Neural cell (in vitro differentiated cells): ENCODE data around the gene OTULINL. TPM values are rescaled to one million over a fixed set of nuclear protein-coding genes. Genes with fewer than 3 reads are reported as not detected.

ENCODE experiments used
- H2AFZ ChIP-seq: fragments of 200-600, 300-800 bp; sonication (generic), shearing (Covaris generic); 2 replicates; pipeline ENCODE4 v1.6.0; 2014; ENCODE audit warnings: low read depth, mild to moderate bottlenecking, antibody characterized with exemption, low read length, moderate library complexity
- H3F3A ChIP-seq: fragments of 200-600 bp; shearing (Covaris generic); 2 replicates; pipeline ENCODE4 v1.6.1; 2016; ENCODE audit warnings: mild to moderate bottlenecking, moderate library complexity, mixed read lengths, antibody characterized with exemption, low read length; ENCODE audit not compliant: insufficient read depth, poor library complexity, severe bottlenecking
- H3K27ac ChIP-seq: fragments of 200-600, 300-800 bp; sonication (generic), shearing (Covaris generic); 2 replicates; pipeline ENCODE4 v1.5.1; 2014; ENCODE audit warnings: mild to moderate bottlenecking, low read length, moderate library complexity
- H3K27me3 ChIP-seq: fragments of 300-800, 200-600 bp; sonication (generic), shearing (Covaris generic); 2 replicates; pipeline ENCODE4 v1.6.0; 2014; ENCODE audit warnings: mild to moderate bottlenecking, low read depth, low read length, moderate library complexity; ENCODE audit not compliant: insufficient read depth
- H3K36me3 ChIP-seq: fragments of 300-800, 200-600 bp; sonication (generic), shearing (Covaris generic); 2 replicates; pipeline ENCODE4 v1.5.1; 2014; ENCODE audit warnings: mild to moderate bottlenecking, antibody characterized with exemption, low read length, moderate library complexity; ENCODE audit not compliant: insufficient read depth
- H3K4me2 ChIP-seq: fragments of 300-800, 200-600 bp; sonication (generic), shearing (Covaris generic); 2 replicates; pipeline ENCODE4 v1.6.0; 2014; ENCODE audit warnings: mild to moderate bottlenecking, low read length
- H3K4me3 ChIP-seq: fragments of 300-800, 200-600 bp; sonication (generic), shearing (Covaris generic); 2 replicates; pipeline ENCODE4 v1.5.1; 2014; ENCODE audit warnings: mild to moderate bottlenecking, low read length, moderate library complexity
- H3K79me2 ChIP-seq: fragments of 200-600 bp; shearing (Covaris generic); replicated peaks from 2 replicates; pipeline ENCODE4 v1.6.0; 2014; ENCODE audit warnings: mild to moderate bottlenecking, low read length, moderate library complexity; ENCODE audit not compliant: insufficient read depth
- H3K9ac ChIP-seq: fragments of 300-800, 200-600 bp; sonication (generic), shearing (Covaris generic); 2 replicates; pipeline ENCODE4 v1.6.1; 2016; ENCODE audit warnings: mild to moderate bottlenecking, low read length, mixed read lengths
- H3K9me2 ChIP-seq: fragments of 200-600 bp; shearing (Covaris generic); 2 replicates; pipeline ENCODE4 v1.6.1; 2016; ENCODE audit warnings: mild to moderate bottlenecking, low read length, mixed read lengths; ENCODE audit not compliant: insufficient read depth
- H3K9me3 ChIP-seq: fragments of 200-600, 300-800 bp; sonication (generic), shearing (Covaris generic); 2 replicates; pipeline ENCODE4 v1.6.1; 2016; ENCODE audit warnings: mild to moderate bottlenecking, mixed run types, low read length, moderate library complexity, mixed read lengths
- H4K20me1 ChIP-seq: fragments of 200-600 bp; shearing (Covaris generic); 2 replicates; pipeline ENCODE4 v1.6.1; 2016; ENCODE audit warnings: mild to moderate bottlenecking, mixed run types; ENCODE audit not compliant: insufficient read depth
- CTCF ChIP-seq: fragments of 450-650 bp; IDR thresholded peaks from 2 replicates; pipeline ENCODE4 v1.5.1; 2014; ENCODE audit warnings: antibody characterized with exemption, mild to moderate bottlenecking, moderate library complexity; ENCODE audit not compliant: poor library complexity, severe bottlenecking
- EP300 ChIP-seq: fragments of 450-650 bp; conservative IDR thresholded peaks from 2 replicates; pipeline ENCODE4 v1.6.1; 2014; ENCODE audit warnings: antibody characterized with exemption, mild to moderate bottlenecking, moderate library complexity; ENCODE audit not compliant: poor library complexity, severe bottlenecking
- EZH2 ChIP-seq: fragments of 200-600, 300-800 bp; shearing (Covaris generic), sonication (generic); IDR thresholded peaks from 2 replicates; pipeline ENCODE4 v1.6.1; 2014; ENCODE audit warnings: antibody characterized with exemption, low read length, borderline replicate concordance, mild to moderate bottlenecking; ENCODE audit not compliant: insufficient read depth, poor library complexity, severe bottlenecking
- MXI1 ChIP-seq: fragments of 450-650 bp; conservative IDR thresholded peaks from 2 replicates; pipeline ENCODE4 v1.6.1; 2014; ENCODE audit warnings: antibody characterized with exemption, mild to moderate bottlenecking; ENCODE audit not compliant: poor library complexity, severe bottlenecking
- POLR2AphosphoS5 ChIP-seq: IDR thresholded peaks from 2 replicates; pipeline ENCODE4 v1.6.1; 2012
- RAD21 ChIP-seq: fragments of 450-650 bp; conservative IDR thresholded peaks from 2 replicates; pipeline ENCODE4 v1.6.1; 2014; ENCODE audit warnings: antibody characterized with exemption, mild to moderate bottlenecking, moderate library complexity
- REST ChIP-seq: IDR thresholded peaks from 2 replicates; pipeline ENCODE4 v1.6.1; 2012; ENCODE audit warnings: borderline replicate concordance
- SMC3 ChIP-seq: fragments of 450-650 bp; conservative IDR thresholded peaks from 2 replicates; pipeline ENCODE4 v1.6.1; 2014; ENCODE audit warnings: antibody characterized with exemption, mild to moderate bottlenecking, moderate library complexity; ENCODE audit not compliant: poor library complexity
- TAF1 ChIP-seq: IDR thresholded peaks from 2 replicates; pipeline ENCODE4 v1.6.1; 2012; ENCODE audit warnings: low read depth
- polyA plus RNA-seq: library from polyadenylated mRNA; depleted of rRNA; stranded (reverse); fragments of >200 nt; gene quantifications from 2 replicates; pipeline ENCODE4 v1.2.3, GENCODE V29; 2014

The OTULINL gene
- polyA plus RNA-seq, 1 donor from 2014 or later: 7.2 TPM

- Histone ChIP-seq H3K79me2 (no peaks in the 10 kb centered on the region), H3K9me2 (no peaks in the 10 kb centered on the region), H3K27ac (no peak overlapping the region), H3K27me3 (no peaks in the 10 kb centered on the region), H3K4me2 (no peak overlapping the region), H3K9ac (no peak overlapping the region), H3K9me3 (no peaks in the 10 kb centered on the region), H4K20me1 (no peaks in the 10 kb centered on the region), H3K4me3 (no peak overlapping the region), H3F3A (no peaks in the 10 kb centered on the region), H3K36me3 (no peaks in the 10 kb centered on the region), H2AFZ (no peak overlapping the region)
- TF ChIP-seq EP300 (no peak), CTCF (no peak), REST (no peak), MXI1 (no peak)
Observed at GRCh38 chr5:14556015-14556414, 25.6 kb upstream of the OTULINL start.

GRCh38 chr5:14557203-14557770 is 24.3 kb upstream of the OTULINL start:
- no peak overlapping the region for H3K4me2 ChIP-seq

More at GRCh38 chr5:14557203-14557770, 24.3 kb upstream of the OTULINL start:
- H4K20me1 ChIP-seq: no peaks in the 10 kb centered on the region
- H3K36me3 ChIP-seq: no peaks in the 10 kb centered on the region
- H3F3A ChIP-seq: no peaks in the 10 kb centered on the region
- no peak for TF ChIP-seq EP300
- TF ChIP-seq POLR2AphosphoS5: no peak
- no peak for TF ChIP-seq RAD21
- no peak for TF ChIP-seq SMC3
- TF ChIP-seq TAF1: no peak
- TF ChIP-seq REST: no peak
- no peak for TF ChIP-seq EZH2
- TF ChIP-seq MXI1: no peak
- no peak for TF ChIP-seq CTCF
- no peaks in the 10 kb centered on the region for H3K9me3 ChIP-seq
- no peak overlapping the region for H2AFZ ChIP-seq
- H3K9me2 ChIP-seq: no peaks in the 10 kb centered on the region
- no peaks in the 10 kb centered on the region for H3K27me3 ChIP-seq
- H3K27ac ChIP-seq: no peak overlapping the region
- no peaks in the 10 kb centered on the region for H3K79me2 ChIP-seq
- H3K9ac ChIP-seq: no peak overlapping the region
- H3K4me3 ChIP-seq: no peak overlapping the region
